Loucy (cell line): Measurements from ENCODE around the gene RPRML.
"Not testable (repeated sequence)": the region's sequence is repeated elsewhere in the genome, so short reads cannot be mapped to it uniquely, and the experiment has no call there.

Experiments used
- EZH2phosphoT487 ChIP-seq: fragments of 200-600 bp; IDR thresholded peaks from 2 replicates; pipeline ENCODE4 v1.6.1; 2018; ENCODE audit warnings: antibody characterized with exemption, mild to moderate bottlenecking, moderate library complexity, borderline replicate concordance
- TF ChIP-seq, protein P1 (sequence below): fragments of 200-600 bp; sonication (generic); conservative IDR thresholded peaks from 2 replicates; pipeline ENCODE4 v1.5.1; 2014; ENCODE audit warnings: mild to moderate bottlenecking, antibody characterized with exemption, low read length

- TF ChIP-seq, protein P1, sequence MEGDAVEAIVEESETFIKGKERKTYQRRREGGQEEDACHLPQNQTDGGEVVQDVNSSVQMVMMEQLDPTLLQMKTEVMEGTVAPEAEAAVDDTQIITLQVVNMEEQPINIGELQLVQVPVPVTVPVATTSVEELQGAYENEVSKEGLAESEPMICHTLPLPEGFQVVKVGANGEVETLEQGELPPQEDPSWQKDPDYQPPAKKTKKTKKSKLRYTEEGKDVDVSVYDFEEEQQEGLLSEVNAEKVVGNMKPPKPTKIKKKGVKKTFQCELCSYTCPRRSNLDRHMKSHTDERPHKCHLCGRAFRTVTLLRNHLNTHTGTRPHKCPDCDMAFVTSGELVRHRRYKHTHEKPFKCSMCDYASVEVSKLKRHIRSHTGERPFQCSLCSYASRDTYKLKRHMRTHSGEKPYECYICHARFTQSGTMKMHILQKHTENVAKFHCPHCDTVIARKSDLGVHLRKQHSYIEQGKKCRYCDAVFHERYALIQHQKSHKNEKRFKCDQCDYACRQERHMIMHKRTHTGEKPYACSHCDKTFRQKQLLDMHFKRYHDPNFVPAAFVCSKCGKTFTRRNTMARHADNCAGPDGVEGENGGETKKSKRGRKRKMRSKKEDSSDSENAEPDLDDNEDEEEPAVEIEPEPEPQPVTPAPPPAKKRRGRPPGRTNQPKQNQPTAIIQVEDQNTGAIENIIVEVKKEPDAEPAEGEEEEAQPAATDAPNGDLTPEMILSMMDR = not testable (repeated sequence)
- TF ChIP-seq EZH2phosphoT487 = not testable (repeated sequence)
Measured at GRCh38 chr17:47016966-47017365, 37.9 kb upstream of the RPRML start.
